C4-2B (cell line): ENCODE measurements around the gene FAM20C.

Experiments
- CTCF ChIP-seq: fragments of 450-650 bp; conservative IDR thresholded peaks from 2 replicates; pipeline ENCODE4 v1.5.1; 2017; ENCODE audit warnings: mild to moderate bottlenecking
- ZFX ChIP-seq: fragments of 450-650 bp; IDR thresholded peaks from 2 replicates; pipeline ENCODE4 v1.6.1; 2017

GRCh38 chr7:205115-206010 lies 13.0 kb downstream of the FAM20C start:
- TF ChIP-seq CTCF (no peak), ZFX (no peak)
